DMS53 treated with DMSO at 0.1 percent for 48 hours (cell line): ENCODE data around the gene HK1.
A peak's percentile ranks its signal among the peaks of the same experiment; 100 is the strongest.
"Not testable (repeated sequence)": the region's sequence is repeated elsewhere in the genome, so short reads cannot be mapped to it uniquely, and the experiment has no call there.

Source experiments
- DNase-seq: peaks from one replicate; lab custom pipeline; 2025; ENCODE audit not compliant: unreplicated experiment; lab: John Stamatoyannopoulos, UW

Gene HK1

GRCh38 chr10:69445041-69445440 is 166.7 kb downstream of the HK1 start:
- DNase-seq, result no peak

- no peak for DNase-seq
Measured at GRCh38 chr10:69446229-69446628, 167.9 kb downstream of the HK1 start.

DNA sequence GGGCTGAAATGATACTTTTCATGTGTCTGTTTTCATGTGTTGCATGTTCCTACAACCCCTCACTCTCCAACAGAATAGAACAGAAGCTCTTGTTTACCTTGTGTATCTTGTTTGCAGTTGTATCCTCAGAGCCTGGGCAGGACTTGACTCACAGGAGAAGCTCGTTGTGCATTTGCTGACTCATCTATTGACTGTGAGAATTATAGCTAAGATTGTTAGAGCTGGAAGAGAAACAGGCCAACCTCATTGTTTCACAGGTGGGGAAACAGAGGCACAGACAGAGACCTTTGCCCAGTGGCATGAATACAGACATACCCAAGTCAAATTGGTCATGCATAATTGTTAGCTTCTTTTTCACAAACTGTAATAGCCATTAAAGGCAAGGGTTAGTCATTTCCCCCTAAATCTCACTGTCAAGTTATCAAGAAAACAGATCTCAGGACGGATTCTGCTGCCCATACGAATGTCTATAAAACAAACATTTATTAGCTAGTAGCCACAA is 168.4 kb downstream of the HK1 start:
- DNase-seq, result peak; percentile 72

GRCh38 chr10:69449841-69450240 is 171.5 kb downstream of the HK1 start:
- DNase-seq, result peak; percentile 84

DNA sequence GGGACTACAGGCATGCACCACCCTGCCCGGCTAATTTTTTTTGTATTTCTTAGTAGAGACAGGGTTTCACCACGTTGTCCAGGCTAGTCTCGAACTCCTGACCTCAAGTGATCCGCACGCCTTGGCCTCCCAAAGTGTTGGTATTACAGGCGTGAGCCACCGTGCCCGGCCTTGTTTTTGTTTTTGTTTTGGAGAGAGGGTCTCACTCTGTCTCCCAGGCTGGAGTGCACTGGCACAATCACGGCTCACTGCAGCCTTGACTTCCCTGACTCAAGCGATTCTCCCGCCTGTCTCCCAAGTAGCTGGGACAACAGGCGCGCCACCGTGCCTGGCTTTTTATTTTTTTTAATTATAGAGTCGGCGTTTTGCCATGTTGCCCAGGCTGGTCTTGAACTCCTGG is 172.1 kb downstream of the HK1 start:
- DNase-seq, result not testable (repeated sequence)

- DNase-seq, result peak; percentile 75
Measured at GRCh38 chr10:69451209-69451783, 173.0 kb downstream of the HK1 start, which contains the start of gene TSPAN15. TSS of gene TSPAN15 (plus strand) at chr10:69451465. CDS start at chr10:69451595, 130 bp downstream.
